Breast epithelium (tissue), 4 donors: Measurements from ENCODE around the gene SERPINA5. TPM values are rescaled to one million over a fixed set of nuclear protein-coding genes. Genes with fewer than 3 reads are reported as not detected.

Experiments
- DNase-seq, 2 donors: peaks; one replicate each; pipeline ENCODE4 v3.0.0-alpha.2; 2019; ENCODE audit warnings: low spot score in 2 of 2
- H3K27ac ChIP-seq, 2 donors: fragments of 200-600 bp; sonication (generic) in 1 of 2; one replicate each; pipeline ENCODE4 v1.5.1; 2016 to 2019; ENCODE audit warnings: mild to moderate bottlenecking in 1 of 2
- H3K27me3 ChIP-seq, 2 donors: fragments of 200-600 bp; sonication (generic) in 1 of 2; one replicate each; pipeline versions ENCODE4 v1.5.1 to v1.6.0; 2017 to 2019; ENCODE audit warnings: control low read depth in 1 of 2, mild to moderate bottlenecking in 1 of 2
- H3K36me3 ChIP-seq: fragments of 200-600 bp; one replicate; pipeline ENCODE4 v1.5.1; 2019
- H3K4me1 ChIP-seq, 2 donors: fragments of 200-600 bp; sonication (generic); one replicate each; pipeline ENCODE4 v1.5.1; 2016 to 2019; ENCODE audit warnings: control low read depth in 1 of 2
- H3K4me3 ChIP-seq, 3 donors: fragments of 200-600 bp; sonication (generic); 1 replicate in 2 of 3; 2 replicates in 1 of 3; pipeline ENCODE4 v1.5.1; 2016 to 2019; ENCODE audit warnings: mild to moderate bottlenecking in 3 of 3, moderate library complexity in 2 of 3
- H3K9me3 ChIP-seq, 2 donors: fragments of 200-600 bp; sonication (generic) in 1 of 2; one replicate each; pipeline ENCODE4 v1.5.1; 2016 to 2019; ENCODE audit warnings: control low read depth in 1 of 2
- POLR2A ChIP-seq: fragments of 450-650 bp; IDR thresholded peaks from one replicate; pipeline ENCODE4 v1.6.1; 2016; ENCODE audit warnings: antibody characterized with exemption, mild to moderate bottlenecking, moderate library complexity
- POLR2AphosphoS5 ChIP-seq, 3 donors: sonication (generic); formaldehyde crosslinking; IDR thresholded peaks; one replicate each; pipeline ENCODE4 v1.6.1; 2017; ENCODE audit warnings: antibody characterized with exemption in 3 of 3
- intact Hi-C: fragments of 100-400 bp; cut with DNase I; formaldehyde crosslinking; loops from one replicate; pipeline ENCODE4 v1.15.1; 2023; ENCODE audit warnings: low total_unique reads
- total RNA-seq, 3 donors: library from RNA; depleted of rRNA; stranded (reverse); fragments of >200 nt; gene quantifications; one replicate each; pipeline ENCODE4 v1.1.0, GENCODE V29; 2016
- TF ChIP-seq, protein P1 (sequence below), 3 donors: fragments of 450-650 bp; IDR thresholded peaks; one replicate each; pipeline ENCODE4 v1.5.1; 2016 to 2017; ENCODE audit warnings: antibody characterized with exemption in 3 of 3, mild to moderate bottlenecking in 3 of 3, moderate library complexity in 3 of 3

Gene SERPINA5
- total RNA-seq, 3 donors from 2014 or later = 4.3 to 32.9 (median 20.6) TPM

DNA sequence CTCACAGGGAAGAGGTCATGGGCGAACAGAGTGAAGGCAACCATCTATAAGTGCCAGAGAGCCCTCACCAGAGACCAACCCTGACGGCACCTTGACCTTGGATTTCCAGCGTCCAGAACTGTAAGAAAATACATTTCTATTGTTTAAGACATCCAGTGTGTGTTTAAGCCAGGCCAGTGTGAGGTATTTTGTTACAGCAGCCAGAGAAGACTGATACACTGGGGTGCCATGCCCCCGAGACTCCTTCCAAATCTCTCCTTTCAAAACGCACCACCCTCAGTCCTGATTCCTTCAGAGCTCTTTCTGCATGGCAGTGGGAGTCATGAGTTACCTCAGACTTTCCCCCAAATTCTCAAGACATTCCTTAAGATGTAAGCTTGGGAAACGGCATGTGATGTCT, 2.5 kb upstream of the SERPINA5 start:
- Histone ChIP-seq H3K9me3 (no peaks in the 10 kb centered on the region), H3K4me1 (peaks cover 0 to 11% of the 10 kb centered on the region in 2 donors), H3K27ac (no peak overlapping the region), H3K36me3 (no peaks in the 10 kb centered on the region), H3K27me3 (no peaks in the 10 kb centered on the region), H3K4me3 (no peak overlapping the region)
- TF ChIP-seq POLR2AphosphoS5 (IDR thresholded peaks at IDR 0.05) (no peak), POLR2A (no peak)
- TF ChIP-seq, protein P1, sequence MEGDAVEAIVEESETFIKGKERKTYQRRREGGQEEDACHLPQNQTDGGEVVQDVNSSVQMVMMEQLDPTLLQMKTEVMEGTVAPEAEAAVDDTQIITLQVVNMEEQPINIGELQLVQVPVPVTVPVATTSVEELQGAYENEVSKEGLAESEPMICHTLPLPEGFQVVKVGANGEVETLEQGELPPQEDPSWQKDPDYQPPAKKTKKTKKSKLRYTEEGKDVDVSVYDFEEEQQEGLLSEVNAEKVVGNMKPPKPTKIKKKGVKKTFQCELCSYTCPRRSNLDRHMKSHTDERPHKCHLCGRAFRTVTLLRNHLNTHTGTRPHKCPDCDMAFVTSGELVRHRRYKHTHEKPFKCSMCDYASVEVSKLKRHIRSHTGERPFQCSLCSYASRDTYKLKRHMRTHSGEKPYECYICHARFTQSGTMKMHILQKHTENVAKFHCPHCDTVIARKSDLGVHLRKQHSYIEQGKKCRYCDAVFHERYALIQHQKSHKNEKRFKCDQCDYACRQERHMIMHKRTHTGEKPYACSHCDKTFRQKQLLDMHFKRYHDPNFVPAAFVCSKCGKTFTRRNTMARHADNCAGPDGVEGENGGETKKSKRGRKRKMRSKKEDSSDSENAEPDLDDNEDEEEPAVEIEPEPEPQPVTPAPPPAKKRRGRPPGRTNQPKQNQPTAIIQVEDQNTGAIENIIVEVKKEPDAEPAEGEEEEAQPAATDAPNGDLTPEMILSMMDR (IDR thresholded peaks at IDR 0.05) = no peak
- intact Hi-C loops = no loop called here
- DNase-seq = no peak

GRCh38 chr14:94582199-94582750, 1.0 kb downstream of the SERPINA5 start:
- no peaks in the 10 kb centered on the region for H3K36me3 ChIP-seq
- TF ChIP-seq POLR2AphosphoS5 (IDR thresholded peaks at IDR 0.05) = peak in 1 of 3 donors; percentile 32
- TF ChIP-seq, protein P1 (IDR thresholded peaks at IDR 0.05) = no peak
- intact Hi-C loops = loop anchor here (5.0 kb wide), 1 partner anchor 525 kb away; no protein-coding TSS in a partner anchor
- H3K27me3 ChIP-seq = no peaks in the 10 kb centered on the region
- no peak overlapping the region for H3K4me3 ChIP-seq
- no peak for DNase-seq
- H3K4me1 ChIP-seq = peaks cover 0 to 11% of the 10 kb centered on the region in 2 donors
- no peaks in the 10 kb centered on the region for H3K9me3 ChIP-seq
- H3K27ac ChIP-seq = peak overlapping the region; percentile 31 to 78

GRCh38 chr14:94582851-94583250, 1.6 kb downstream of the SERPINA5 start:
- intact Hi-C loops = loop anchor here (5.0 kb wide), 1 partner anchor 526 kb away; no protein-coding TSS in a partner anchor
- H3K27ac ChIP-seq = peak overlapping the region in 1 of 2 donors; percentile 3
- DNase-seq = no peak
- peaks cover 0 to 11% of the 10 kb centered on the region in 2 donors for H3K4me1 ChIP-seq
- TF ChIP-seq, protein P1 (IDR thresholded peaks at IDR 0.05) = no peak
- TF ChIP-seq POLR2A (no peak), POLR2AphosphoS5 (IDR thresholded peaks at IDR 0.05) (no peak)
- H3K9me3 ChIP-seq = no peaks in the 10 kb centered on the region
- H3K4me3 ChIP-seq = no peak overlapping the region
- no peaks in the 10 kb centered on the region for H3K27me3 ChIP-seq
- no peaks in the 10 kb centered on the region for H3K36me3 ChIP-seq

- no peaks in the 10 kb centered on the region for H3K36me3 ChIP-seq
- peak overlapping the region; percentile 3 to 41 for H3K27ac ChIP-seq
- no peak overlapping the region for H3K4me3 ChIP-seq
- H3K9me3 ChIP-seq = no peaks in the 10 kb centered on the region
- H3K27me3 ChIP-seq = no peaks in the 10 kb centered on the region
- intact Hi-C loops = loop anchor here (5.0 kb wide), 1 partner anchor 526 kb away; no protein-coding TSS in a partner anchor
- DNase-seq = no peak
- peaks cover 0 to 11% of the 10 kb centered on the region in 2 donors for H3K4me1 ChIP-seq
- TF ChIP-seq POLR2A = no peak
- no peak for TF ChIP-seq POLR2AphosphoS5 (IDR thresholded peaks at IDR 0.05)
- TF ChIP-seq, protein P1 (IDR thresholded peaks at IDR 0.05) = no peak
Measured at GRCh38 chr14:94583557-94583956, 2.3 kb downstream of the SERPINA5 start.

- TF ChIP-seq POLR2AphosphoS5 (IDR thresholded peaks at IDR 0.05) = no peak
- H3K27ac ChIP-seq = no peak overlapping the region
- intact Hi-C loops = loop anchor here (5.0 kb wide), 1 partner anchor 527 kb away; no protein-coding TSS in a partner anchor
- no peaks in the 10 kb centered on the region for H3K27me3 ChIP-seq
- peaks cover 0 to 11% of the 10 kb centered on the region in 2 donors for H3K4me1 ChIP-seq
- no peaks in the 10 kb centered on the region for H3K36me3 ChIP-seq
- no peaks in the 10 kb centered on the region for H3K9me3 ChIP-seq
- no peak for DNase-seq
- no peak overlapping the region for H3K4me3 ChIP-seq
Measured at GRCh38 chr14:94584591-94585280, 3.5 kb downstream of the SERPINA5 start.
